Middle frontal gyrus (tissue), 1 donor: ENCODE measurements around the gene NVL.

Source experiments
- DNase-seq: peaks from one replicate; pipeline ENCODE4 v3.0.0-alpha.2; 2015; ENCODE audit warnings: low spot score; ENCODE audit errors: extremely low spot score

NVL gene

GRCh38 chr1:224199679-224200078, 130.3 kb downstream of the NVL start:
- DNase-seq: no peak

- no peak for DNase-seq
Observed at GRCh38 chr1:224198572-224198971, 131.4 kb downstream of the NVL start.

GRCh38 chr1:224196813-224197600, 133.0 kb downstream of the NVL start:
- DNase-seq: no peak

GRCh38 chr1:224193319-224193966, 136.5 kb downstream of the NVL start:
- DNase-seq: no peak

GRCh38 chr1:224192082-224192788, 137.7 kb downstream of the NVL start:
- DNase-seq: no peak

GRCh38 chr1:224189561-224189960, 140.4 kb downstream of the NVL start:
- DNase-seq: no peak

- no peak for DNase-seq
Observed at GRCh38 chr1:224188286-224188685, 141.7 kb downstream of the NVL start.

GRCh38 chr1:224185208-224185607, 144.8 kb downstream of the NVL start:
- no peak for DNase-seq

- no peak for DNase-seq
Observed at GRCh38 chr1:224183591-224184312, 146.2 kb downstream of the NVL start.

GRCh38 chr1:224182866-224183590, 146.9 kb downstream of the NVL start, which contains the start of gene DEGS1:
TSS of gene DEGS1 (plus strand) at chr1:224183240. CDS start at chr1:224183337, 97 bp downstream.
- peak; percentile 63 for DNase-seq

GRCh38 chr1:224182057-224182865, 147.7 kb downstream of the NVL start:
- no peak for DNase-seq

GRCh38 chr1:224181453-224181810, 148.5 kb downstream of the NVL start:
- no peak for DNase-seq

- no peak for DNase-seq
Observed at GRCh38 chr1:224180783-224181452, 149.1 kb downstream of the NVL start.

- no peak for DNase-seq
Observed at GRCh38 chr1:224178894-224179293, 151.1 kb downstream of the NVL start.

GRCh38 chr1:224177356-224177999, 152.5 kb downstream of the NVL start:
- DNase-seq: no peak
